ENCODE data around the gene ACAD11.

DNA sequence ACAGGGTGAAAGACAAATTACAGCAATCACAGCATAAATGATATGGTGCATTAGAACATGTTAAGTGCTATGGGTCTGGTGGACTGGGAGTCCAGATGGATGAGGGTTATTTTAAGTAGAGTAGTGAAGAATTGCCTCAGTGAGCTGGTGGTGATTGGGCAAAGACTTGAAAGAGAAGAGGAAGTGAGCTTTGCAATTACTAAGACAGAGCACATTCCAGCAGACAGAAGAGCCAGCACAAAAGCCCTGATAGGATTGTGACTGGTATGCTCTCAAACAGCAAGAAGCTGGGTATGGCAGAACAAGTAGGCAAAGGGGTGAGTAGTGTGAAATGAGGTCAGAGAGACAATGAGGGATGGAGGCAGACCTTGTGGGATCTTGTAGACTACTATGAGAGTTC lies 64.6 kb downstream of the ACAD11 start:
- TF ChIP-seq CTCF (IDR thresholded peaks at IDR 0.05) (no peak), POLR2A (IDR thresholded peaks at IDR 0.05) (no peak)

Measured in body of pancreas (tissue), 4 donors.